H9 (cell line): Measurements from ENCODE around the gene GALNS. TPM values are rescaled to one million over a fixed set of nuclear protein-coding genes. Genes with fewer than 3 reads are reported as not detected.

Experiments used
- DNase-seq: peaks from one replicate; pipeline ENCODE4 v3.0.0-alpha.2; 2017
- H2AFZ ChIP-seq: one replicate; pipeline ENCODE4 v1.6.1; 2013; ENCODE audit warnings: mild to moderate bottlenecking, low read length, control low read depth, moderate library complexity
- H2AK5ac ChIP-seq: 2 replicates; pipeline ENCODE4 v1.6.1; 2013; ENCODE audit warnings: low read length, control low read depth, mixed read lengths; ENCODE audit not compliant: insufficient read length
- H2BK120ac ChIP-seq: one replicate; pipeline ENCODE4 v1.6.1; 2013; ENCODE audit warnings: low read depth, mild to moderate bottlenecking, low read length, control low read depth, inconsistent platforms; ENCODE audit not compliant: poor library complexity, severe bottlenecking
- H2BK12ac ChIP-seq: 2 replicates; pipeline ENCODE4 v1.6.1; 2013; ENCODE audit warnings: low read length, control low read depth, mixed read lengths, low read depth; ENCODE audit not compliant: insufficient read length
- H2BK15ac ChIP-seq: 2 replicates; pipeline ENCODE4 v1.6.1; 2013; ENCODE audit warnings: low read depth, low read length, control low read depth
- H2BK20ac ChIP-seq: one replicate; pipeline ENCODE4 v1.6.1; 2013; ENCODE audit warnings: low read depth, mild to moderate bottlenecking, low read length, control low read depth, inconsistent platforms; ENCODE audit not compliant: poor library complexity, severe bottlenecking
- H2BK5ac ChIP-seq: 2 replicates; pipeline ENCODE4 v1.6.1; 2013; ENCODE audit warnings: low read length, control low read depth, mixed read lengths; ENCODE audit not compliant: insufficient read length
- H3K14ac ChIP-seq: 2 replicates; pipeline ENCODE4 v1.6.1; 2013; ENCODE audit warnings: low read length, control low read depth; ENCODE audit not compliant: insufficient read depth
- H3K18ac ChIP-seq: 2 replicates; pipeline ENCODE4 v1.6.1; 2013; ENCODE audit warnings: low read depth, mild to moderate bottlenecking, mixed read lengths, low read length, control low read depth; ENCODE audit not compliant: insufficient read length
- H3K23ac ChIP-seq: 2 replicates; pipeline ENCODE4 v1.6.1; 2013; ENCODE audit warnings: low read length, control low read depth, mixed read lengths, low read depth; ENCODE audit not compliant: insufficient read length
- H3K23me2 ChIP-seq: 2 replicates; pipeline ENCODE4 v1.6.1; 2013; ENCODE audit warnings: low read depth, mild to moderate bottlenecking, mixed read lengths, low read length, control low read depth; ENCODE audit not compliant: insufficient read length, poor library complexity, severe bottlenecking
- H3K27ac ChIP-seq: 2 replicates; pipeline ENCODE4 v1.5.1; 2013; ENCODE audit warnings: low read length, control low read depth, mixed read lengths, low read depth; ENCODE audit not compliant: insufficient read length
- H3K27me3 ChIP-seq: 2 replicates; pipeline ENCODE4 v1.6.1; 2013; ENCODE audit warnings: low read length, control low read depth, inconsistent platforms; ENCODE audit not compliant: insufficient read depth
- H3K4ac ChIP-seq: 2 replicates; pipeline ENCODE4 v1.6.1; 2013; ENCODE audit warnings: low read depth, mild to moderate bottlenecking, control low read depth, inconsistent platforms, low read length, moderate library complexity
- H3K4me1 ChIP-seq: 2 replicates; pipeline ENCODE4 v1.6.1; 2013; ENCODE audit warnings: low read length, control low read depth, inconsistent platforms; ENCODE audit not compliant: insufficient read depth
- H3K4me2 ChIP-seq: 2 replicates; pipeline ENCODE4 v1.6.1; 2013; ENCODE audit warnings: low read length, control low read depth, mixed read lengths; ENCODE audit not compliant: insufficient read length, insufficient read depth
- H3K56ac ChIP-seq: 2 replicates; pipeline ENCODE4 v1.6.1; 2013; ENCODE audit warnings: low read depth, mild to moderate bottlenecking, mixed read lengths, low read length, control low read depth; ENCODE audit not compliant: insufficient read length
- H3K79me1 ChIP-seq: 2 replicates; pipeline ENCODE4 v1.6.1; 2013; ENCODE audit warnings: low read depth, mild to moderate bottlenecking, moderate library complexity, low read length, control low read depth, inconsistent platforms; ENCODE audit not compliant: insufficient read depth, poor library complexity, severe bottlenecking
- H3K79me2 ChIP-seq: 2 replicates; pipeline ENCODE4 v1.6.1; 2013; ENCODE audit warnings: low read length, control low read depth, inconsistent platforms; ENCODE audit not compliant: insufficient read depth
- H3K9ac ChIP-seq: 2 replicates; pipeline ENCODE4 v1.6.1; 2013; ENCODE audit warnings: low read length, control low read depth, mixed read lengths; ENCODE audit not compliant: insufficient read length; ENCODE audit errors: extremely low read depth
- H3K9me3 ChIP-seq: one replicate; pipeline ENCODE4 v1.6.1; 2013; ENCODE audit warnings: low read depth, low read length, inconsistent platforms; ENCODE audit not compliant: control insufficient read depth
- H3T11ph ChIP-seq: one replicate; pipeline ENCODE4 v1.6.1; 2013; ENCODE audit warnings: mild to moderate bottlenecking, low read length, control low read depth, inconsistent platforms
- H4K20me1 ChIP-seq: one replicate; pipeline ENCODE4 v1.6.1; 2013; ENCODE audit not compliant: control insufficient read depth, insufficient read length, insufficient read depth
- H4K5ac ChIP-seq: 2 replicates; pipeline ENCODE4 v1.6.1; 2013; ENCODE audit warnings: low read depth, mild to moderate bottlenecking, mixed read lengths, low read length, control low read depth; ENCODE audit not compliant: insufficient read length
- H4K8ac ChIP-seq: replicated peaks from 2 replicates; pipeline ENCODE4 v1.6.1; 2013; ENCODE audit warnings: low read length, control low read depth, mixed read lengths, low read depth; ENCODE audit not compliant: insufficient read length
- H4K91ac ChIP-seq: 2 replicates; pipeline ENCODE4 v1.6.1; 2013; ENCODE audit warnings: low read depth, mild to moderate bottlenecking, moderate library complexity, mixed read lengths, low read length, control low read depth; ENCODE audit not compliant: insufficient read length
- H3K27ac Mint-ChIP-seq, 3 experiments: 2 replicates in 2 of 3; 3 replicates in 1 of 3; pipeline ENCODE4 v1.8.0; 2020 to 2021; ENCODE audit warnings: mixed read lengths in 3 of 3, mild to moderate bottlenecking in 1 of 3, moderate library complexity in 1 of 3
- H3K27me3 Mint-ChIP-seq: 2 replicates; pipeline ENCODE4 v1.8.0; 2021; ENCODE audit warnings: low read depth, mild to moderate bottlenecking, moderate library complexity, mixed read lengths
- H3K36me3 Mint-ChIP-seq, 3 experiments: 2 replicates in 2 of 3; 3 replicates in 1 of 3; pipeline ENCODE4 v1.8.0; 2020 to 2021; ENCODE audit warnings: low read depth in 3 of 3, mixed read lengths in 3 of 3; ENCODE audit not compliant: insufficient read depth in 1 of 3
- H3K4me1 Mint-ChIP-seq, 2 experiments: 2 replicates each; pipeline ENCODE4 v1.8.0; 2020; ENCODE audit warnings: mixed read lengths in 2 of 2
- H3K4me3 Mint-ChIP-seq, 2 experiments: 2 replicates in 1 of 2; 3 replicates in 1 of 2; pipeline ENCODE4 v1.8.0; 2020 to 2021; ENCODE audit warnings: mild to moderate bottlenecking in 2 of 2, mixed read lengths in 2 of 2, moderate library complexity in 1 of 2
- H3K9me3 Mint-ChIP-seq, 2 experiments: 2 replicates in 1 of 2; 3 replicates in 1 of 2; pipeline ENCODE4 v1.8.0; 2020; ENCODE audit warnings: mild to moderate bottlenecking in 2 of 2, mixed read lengths in 2 of 2, moderate library complexity in 1 of 2
- WGBS: extraction: QIAGEN DNeasy Blood & Tissue Kit; methylation state at CpG from one replicate; pipeline ENCODE4 v1.1.7; 2013; ENCODE audit warnings: missing lambda C conversion rate, low lambda C conversion rate, mixed read lengths; ENCODE audit not compliant: insufficient read length; ENCODE audit errors: extremely low coverage; 5-methylcytosine and 5-hydroxymethylcytosine counted together
- total RNA-seq: library from RNA; stranded (reverse); gene quantifications from 2 replicates; pipeline ENCODE4 v1.2.1, GENCODE V29; 2021
- TF ChIP-seq, protein P1 (sequence below): fragments of 200-600 bp; sonication (generic); conservative IDR thresholded peaks from 3 replicates; pipeline ENCODE4 v1.8.0; 2021; ENCODE audit warnings: antibody characterized with exemption, mild to moderate bottlenecking

GALNS gene
- total RNA-seq, 1 experiment from 2014 or later = 20.3 TPM

DNA sequence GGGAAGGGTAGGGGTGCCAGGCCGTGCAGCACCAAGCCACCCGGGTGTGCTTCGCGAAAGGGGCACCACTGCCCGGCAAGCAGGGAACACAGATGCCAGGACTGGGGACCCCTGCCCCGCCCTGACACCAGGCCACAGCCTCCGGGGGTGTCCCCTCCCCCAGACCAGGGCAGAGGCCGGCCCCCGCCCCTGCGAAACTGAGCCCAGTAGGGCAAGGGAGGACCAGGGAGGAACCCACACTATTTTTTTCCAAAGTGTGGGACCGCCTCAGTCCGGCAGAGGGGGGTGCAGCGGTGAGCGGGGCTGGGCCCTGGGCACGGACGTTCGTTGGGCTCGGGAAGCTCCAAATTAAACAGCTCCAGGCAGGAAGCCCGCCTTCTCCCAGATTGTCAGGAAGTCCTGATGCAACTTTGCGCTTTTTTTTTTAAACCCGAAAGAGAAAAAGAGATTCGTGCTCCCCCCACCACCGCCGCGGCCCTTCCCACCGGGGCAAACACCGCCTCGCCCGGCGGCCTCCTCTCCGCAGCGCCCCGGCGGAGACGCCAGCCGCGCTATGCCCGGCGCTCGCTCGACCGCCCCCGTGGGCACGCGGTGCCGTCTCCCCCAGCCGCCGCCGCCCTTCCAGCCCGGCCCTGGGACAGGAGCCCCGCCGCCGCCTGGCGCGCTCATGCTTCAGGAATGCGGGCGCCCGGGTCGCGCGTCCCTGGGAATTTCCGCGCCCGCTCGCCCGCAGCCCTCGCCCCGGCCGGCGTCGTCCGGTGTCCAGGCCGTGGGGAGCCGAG lies 72.5 kb downstream of the GALNS start:
- no peak overlapping the region for H2BK120ac ChIP-seq
- no peak overlapping the region for H3K56ac ChIP-seq
- H4K20me1 ChIP-seq = peaks cover 2% of the 10 kb centered on the region
- no peak overlapping the region for H3K27ac ChIP-seq
- Mint-ChIP-seq H3K9me3 (no peaks in the 10 kb centered on the region), H3K4me1 (peaks cover 19% of the 10 kb centered on the region in 2 experiments), H3K4me3 (peak overlapping the region; percentile 73 to 80), H3K27me3 (peaks cover 6% of the 10 kb centered on the region; the same call in 1 of the 2 replicates), H3K27ac (no peak overlapping the region), H3K36me3 (no peaks in the 10 kb centered on the region)
- H3K23me2 ChIP-seq = peaks cover 10% of the 10 kb centered on the region
- no peak overlapping the region for H4K8ac ChIP-seq
- H3K4me1 ChIP-seq = no peaks in the 10 kb centered on the region
- no CpG with 5 or more reads among the region's 74 CpGs for WGBS
- peaks cover 4% of the 10 kb centered on the region; the same call in 1 of the 2 replicates for H3K79me2 ChIP-seq
- H3K4me2 ChIP-seq = peak overlapping the region; percentile 28
- no peak overlapping the region for H3K4ac ChIP-seq
- TF ChIP-seq, protein P1, sequence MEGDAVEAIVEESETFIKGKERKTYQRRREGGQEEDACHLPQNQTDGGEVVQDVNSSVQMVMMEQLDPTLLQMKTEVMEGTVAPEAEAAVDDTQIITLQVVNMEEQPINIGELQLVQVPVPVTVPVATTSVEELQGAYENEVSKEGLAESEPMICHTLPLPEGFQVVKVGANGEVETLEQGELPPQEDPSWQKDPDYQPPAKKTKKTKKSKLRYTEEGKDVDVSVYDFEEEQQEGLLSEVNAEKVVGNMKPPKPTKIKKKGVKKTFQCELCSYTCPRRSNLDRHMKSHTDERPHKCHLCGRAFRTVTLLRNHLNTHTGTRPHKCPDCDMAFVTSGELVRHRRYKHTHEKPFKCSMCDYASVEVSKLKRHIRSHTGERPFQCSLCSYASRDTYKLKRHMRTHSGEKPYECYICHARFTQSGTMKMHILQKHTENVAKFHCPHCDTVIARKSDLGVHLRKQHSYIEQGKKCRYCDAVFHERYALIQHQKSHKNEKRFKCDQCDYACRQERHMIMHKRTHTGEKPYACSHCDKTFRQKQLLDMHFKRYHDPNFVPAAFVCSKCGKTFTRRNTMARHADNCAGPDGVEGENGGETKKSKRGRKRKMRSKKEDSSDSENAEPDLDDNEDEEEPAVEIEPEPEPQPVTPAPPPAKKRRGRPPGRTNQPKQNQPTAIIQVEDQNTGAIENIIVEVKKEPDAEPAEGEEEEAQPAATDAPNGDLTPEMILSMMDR = peak; percentile 62
- no peaks in the 10 kb centered on the region for H3K79me1 ChIP-seq
- H3K14ac ChIP-seq = peak overlapping the region; percentile 86
- no peak overlapping the region for H2BK5ac ChIP-seq
- H3K9me3 ChIP-seq = no peaks in the 10 kb centered on the region
- H2BK20ac ChIP-seq = no peak overlapping the region
- H2BK12ac ChIP-seq = no peak overlapping the region
- H3K27me3 ChIP-seq = no peaks in the 10 kb centered on the region
- H2AK5ac ChIP-seq = no peak overlapping the region
- no peak overlapping the region for H4K5ac ChIP-seq
- H3K23ac ChIP-seq = no peak overlapping the region
- H3T11ph ChIP-seq = no peak overlapping the region
- H3K9ac ChIP-seq = no peak overlapping the region
- no peak overlapping the region for H2AFZ ChIP-seq
- no peak overlapping the region for H2BK15ac ChIP-seq
- no peak overlapping the region for H3K18ac ChIP-seq
- H4K91ac ChIP-seq = no peak overlapping the region
- DNase-seq = peak; percentile 64
